Measurements from ENCODE around the gene BCAS3.

BCAS3 gene

DNA sequence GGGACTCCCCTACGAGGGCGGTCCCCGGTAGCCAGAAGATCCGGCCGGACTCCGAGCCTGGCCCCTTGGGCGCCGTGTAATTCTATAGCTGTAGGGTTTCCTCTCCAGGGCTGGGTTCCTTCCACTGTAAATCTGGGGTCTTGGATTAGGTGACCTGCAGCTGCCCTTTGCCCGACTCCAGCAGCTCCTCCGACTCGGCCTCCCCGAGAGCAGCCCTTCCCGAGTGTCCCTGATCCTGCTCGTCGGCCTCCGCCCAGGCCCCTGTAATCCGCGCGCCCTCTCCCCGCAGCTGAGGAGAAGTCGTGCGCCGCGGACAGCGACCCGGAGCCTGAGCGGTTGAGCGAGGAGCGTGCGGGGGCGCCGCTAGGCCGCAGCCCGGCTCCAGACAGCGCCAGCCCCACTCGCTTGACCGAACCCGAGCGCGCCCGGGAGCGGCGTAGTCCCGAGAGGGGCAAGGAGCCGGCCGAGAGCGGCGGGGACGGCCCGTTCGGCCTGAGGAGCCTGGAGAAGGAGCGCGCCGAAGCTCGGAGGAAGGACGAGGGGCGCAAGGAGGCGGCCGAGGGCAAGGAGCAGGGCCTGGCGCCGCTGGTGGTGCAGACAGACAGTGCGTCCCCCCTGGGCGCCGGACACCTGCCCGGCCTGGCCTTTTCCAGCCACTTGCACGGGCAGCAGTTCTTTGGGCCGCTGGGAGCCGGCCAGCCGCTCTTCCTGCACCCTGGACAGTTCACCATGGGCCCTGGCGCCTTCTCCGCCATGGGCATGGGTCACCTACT, 727.4 kb downstream of the BCAS3 start:
- no peak for DNase-seq

GRCh38 chr17:61405686-61406536, 728.3 kb downstream of the BCAS3 start:
- DNase-seq, result no peak

DNA sequence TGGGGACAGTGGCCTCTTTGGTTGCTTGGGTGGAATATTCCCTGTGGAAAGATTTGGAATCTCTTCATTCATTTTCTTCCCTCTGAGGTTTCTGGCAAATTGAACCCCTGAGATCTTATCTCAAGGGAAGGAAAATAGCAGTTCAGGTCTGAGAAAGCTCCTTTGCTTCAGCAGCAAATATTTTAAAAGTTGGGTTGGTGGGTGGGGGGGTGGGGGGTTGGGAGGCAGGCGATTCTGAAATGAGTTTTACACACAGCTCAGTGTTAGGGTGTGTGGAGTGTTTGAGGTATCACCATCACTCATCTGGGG, 728.8 kb downstream of the BCAS3 start:
- no peak for DNase-seq

- DNase-seq, result no peak
Measured at GRCh38 chr17:61406971-61407911, 729.6 kb downstream of the BCAS3 start.

DNA sequence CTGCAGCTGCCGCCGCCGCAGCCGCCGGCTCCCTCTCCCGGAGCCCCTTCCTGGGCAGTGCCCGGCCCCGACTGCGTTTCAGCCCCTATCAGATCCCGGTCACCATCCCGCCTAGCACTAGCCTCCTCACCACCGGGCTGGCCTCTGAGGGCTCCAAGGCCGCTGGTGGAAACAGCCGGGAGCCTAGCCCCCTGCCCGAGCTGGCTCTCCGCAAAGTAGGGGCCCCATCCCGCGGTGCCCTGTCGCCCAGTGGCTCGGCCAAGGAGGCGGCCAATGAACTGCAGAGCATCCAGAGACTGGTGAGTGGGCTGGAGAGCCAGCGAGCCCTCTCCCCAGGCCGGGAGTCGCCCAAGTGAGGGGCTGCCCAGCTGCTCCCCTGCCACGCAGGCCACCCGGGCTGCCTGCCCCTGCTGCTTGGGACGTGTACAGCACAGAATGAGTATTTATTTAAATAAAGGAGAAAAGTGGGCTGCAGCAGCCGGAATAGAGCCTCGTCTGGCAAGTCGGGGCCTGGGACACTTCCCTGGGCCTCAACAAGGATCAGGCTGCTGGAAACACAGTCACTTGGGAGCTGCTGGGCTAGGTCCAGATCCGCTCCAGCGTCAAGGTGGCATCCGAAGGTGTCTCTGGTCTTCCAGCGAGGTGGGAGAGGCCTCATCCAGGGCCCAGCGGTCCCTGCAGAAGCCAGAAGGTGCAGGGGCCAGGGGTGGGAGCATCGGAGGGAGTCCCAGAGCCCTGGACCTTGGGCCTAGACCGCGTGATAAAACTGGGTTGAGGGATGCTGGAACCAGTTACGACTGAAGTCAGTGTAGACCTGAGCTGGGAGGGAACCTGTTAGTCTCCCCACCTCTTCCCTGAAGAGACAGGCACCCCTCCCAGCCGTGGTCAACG, 730.7 kb downstream of the BCAS3 start:
- no peak for DNase-seq

DNA sequence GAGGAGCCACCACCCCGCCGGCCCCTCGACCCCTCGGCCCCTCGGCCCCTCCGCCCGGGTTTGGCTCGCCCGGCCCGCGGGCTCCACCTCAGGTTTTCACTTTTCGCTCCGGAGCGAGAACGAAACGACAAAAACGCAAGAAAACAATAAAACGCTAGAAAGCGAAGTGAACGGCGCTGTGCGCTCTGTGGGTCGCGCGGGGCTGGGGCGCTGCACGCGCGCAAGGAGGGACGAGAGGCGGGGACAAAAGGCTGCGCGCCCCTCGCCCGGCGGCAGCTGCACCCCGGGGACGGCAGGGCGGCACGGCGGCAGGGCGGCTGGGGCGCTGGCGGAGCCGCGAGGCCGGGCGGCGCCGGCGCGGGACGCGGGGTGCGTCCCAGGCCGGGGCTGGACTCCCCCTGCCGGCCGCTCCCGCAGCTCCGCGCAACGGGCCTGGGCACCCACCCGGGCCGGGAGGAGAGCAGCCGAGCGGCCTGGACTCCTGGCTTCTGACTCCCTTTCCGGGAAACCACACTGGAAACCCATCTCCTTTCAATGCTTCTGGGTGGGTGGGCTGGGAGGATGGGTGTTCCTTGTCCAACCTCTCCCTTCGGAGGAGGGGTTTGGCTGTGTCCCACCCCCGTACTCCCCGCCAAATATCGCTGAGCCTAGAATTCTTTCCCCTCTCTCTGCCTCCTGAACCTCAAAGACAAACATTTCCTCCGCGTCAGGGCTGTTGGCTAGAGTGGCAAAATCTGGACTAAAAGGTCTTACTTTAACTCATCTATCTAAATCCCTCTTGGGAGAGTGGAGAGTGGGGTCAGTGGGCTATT, 731.9 kb downstream of the BCAS3 start:
- DNase-seq, result peak; percentile 32

DNA sequence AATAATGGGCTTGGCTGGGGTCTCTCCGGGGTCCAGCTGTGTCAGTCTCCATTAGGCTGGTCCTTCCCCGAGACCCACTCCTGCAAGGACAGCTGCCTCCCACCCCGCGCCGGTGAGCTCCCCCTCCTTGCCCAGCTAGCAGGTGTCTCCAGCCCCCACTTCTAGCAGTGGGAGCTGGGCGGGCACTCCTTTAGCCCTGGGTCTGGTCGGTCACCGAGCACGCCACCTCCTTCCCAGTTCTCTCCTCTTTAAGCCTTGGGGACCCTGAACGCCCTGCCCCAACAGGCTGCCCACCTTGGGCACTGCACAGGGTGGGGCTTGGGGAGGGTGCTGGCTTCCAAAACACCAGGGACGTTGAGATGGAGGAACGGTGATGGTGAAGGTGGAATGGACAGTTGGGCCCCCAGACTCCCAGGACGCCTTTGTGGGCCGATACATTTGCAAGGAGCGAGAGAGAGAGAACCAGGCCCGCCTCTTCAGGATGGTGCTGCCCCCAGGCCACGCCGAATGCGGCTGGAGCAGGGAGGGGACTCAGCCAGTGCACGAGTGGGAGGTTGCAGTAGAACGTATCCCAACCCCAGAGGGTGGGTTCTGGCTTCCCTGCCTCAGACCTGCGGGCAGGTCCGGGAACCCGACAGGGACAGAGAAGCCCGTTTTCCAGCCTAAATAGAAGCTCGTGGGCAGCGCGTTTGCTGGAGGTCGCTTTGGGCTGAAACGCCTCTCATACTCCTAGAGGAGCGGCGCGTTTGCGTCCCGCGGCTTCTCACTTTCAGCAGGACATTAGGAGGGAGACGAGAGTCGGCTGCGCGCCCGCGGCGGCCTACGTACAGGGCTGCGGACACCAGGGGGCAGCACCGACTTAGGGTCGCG, 732.7 kb downstream of the BCAS3 start:
- DNase-seq, result no peak

DNA sequence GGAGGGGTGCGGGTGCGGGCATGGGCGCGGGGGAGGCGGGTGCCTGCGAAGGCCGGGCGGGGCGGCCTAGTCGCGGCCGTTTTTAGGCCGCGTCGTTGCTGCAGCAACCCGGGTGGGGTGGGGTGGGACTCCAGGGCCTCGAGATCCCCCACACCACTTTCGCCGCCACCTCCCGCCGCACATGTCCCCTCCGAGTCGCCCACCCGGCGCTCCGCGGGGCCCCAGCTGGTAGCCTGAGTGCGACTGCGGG, 733.3 kb downstream of the BCAS3 start:
- DNase-seq, result no peak

DNA sequence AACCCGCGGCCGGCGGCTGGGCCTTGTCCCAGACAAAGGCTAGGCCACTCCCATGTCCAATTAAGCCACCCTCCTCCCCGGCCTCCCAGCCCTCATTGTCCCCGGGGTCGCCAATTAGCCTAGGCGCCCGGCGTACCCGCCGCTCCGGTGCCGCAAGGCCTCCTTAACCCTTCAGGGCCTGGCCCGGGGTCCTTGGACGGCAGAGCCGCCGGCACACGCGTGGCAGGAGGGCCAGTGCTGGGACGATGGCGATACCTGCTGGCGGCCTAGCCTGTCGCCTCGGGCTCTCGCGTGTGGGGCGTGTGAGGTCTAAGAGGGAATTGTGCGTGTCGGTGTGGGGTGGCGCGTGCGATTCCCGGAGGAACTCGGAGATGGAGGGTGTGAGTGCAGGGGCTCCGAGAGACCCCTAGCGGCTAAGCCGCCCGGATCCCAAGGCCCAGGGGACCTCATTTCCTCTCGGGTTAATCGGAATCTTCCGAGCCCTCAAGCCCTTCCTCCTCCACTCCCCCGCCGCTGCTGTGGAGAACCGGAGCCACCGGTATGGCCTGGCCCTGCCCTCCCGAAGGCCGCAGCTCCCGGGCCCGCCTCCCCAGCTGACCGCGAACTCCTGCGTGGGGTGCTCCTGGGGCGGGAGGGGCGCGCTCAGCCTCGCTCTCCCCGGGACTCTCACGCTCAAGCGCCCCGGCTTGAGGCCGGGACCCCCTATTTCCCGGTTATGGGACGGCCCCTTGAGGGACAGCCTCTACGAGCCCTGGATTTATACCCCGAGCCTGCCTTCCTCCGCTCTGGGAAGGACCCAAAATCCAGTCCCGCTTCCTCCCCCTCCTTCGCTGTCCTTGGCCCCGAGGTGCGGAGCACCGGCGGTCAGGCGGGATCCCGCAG, 733.9 kb downstream of the BCAS3 start:
- no peak for DNase-seq

- DNase-seq, result peak; percentile 70
Measured at GRCh38 chr17:61412143-61412859, 734.6 kb downstream of the BCAS3 start.

DNA sequence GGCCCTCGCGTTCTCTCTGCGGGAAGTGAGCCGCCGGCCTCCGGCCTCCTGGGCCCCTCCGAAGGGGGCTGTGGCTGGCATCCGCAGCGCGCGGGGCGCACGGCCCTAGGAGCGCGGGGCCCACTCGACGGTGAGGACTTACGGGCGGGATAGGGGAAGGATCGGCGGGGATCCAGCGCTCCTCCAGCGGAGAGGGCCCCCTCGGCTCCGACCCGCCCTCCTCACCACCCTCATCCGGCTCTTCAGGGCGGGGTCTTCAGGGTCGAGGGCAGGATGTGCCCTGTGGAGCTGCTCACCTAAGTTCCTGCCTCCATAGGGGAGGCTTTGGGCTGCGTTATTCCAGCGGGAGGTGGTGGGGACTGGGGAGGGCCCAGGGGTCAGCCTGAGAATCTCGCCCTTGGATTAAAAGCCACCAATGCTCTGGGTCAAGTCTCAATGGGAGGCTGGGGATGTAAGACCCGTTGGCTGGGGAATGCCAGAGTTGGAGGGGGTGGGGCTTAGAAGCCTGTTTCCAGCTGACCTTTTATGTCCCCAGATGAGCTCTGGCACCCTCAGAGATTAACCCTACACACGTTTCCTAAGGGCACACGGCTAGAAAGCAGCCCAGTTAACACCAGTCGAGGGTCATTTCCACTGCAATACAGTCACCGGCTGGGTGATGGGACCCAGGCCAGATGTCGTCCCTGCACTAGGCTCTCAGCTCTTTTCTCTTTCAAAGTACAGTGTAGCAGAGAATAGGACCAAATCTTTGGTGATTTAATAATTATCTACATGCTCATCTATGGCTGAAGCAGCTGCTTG, 735.4 kb downstream of the BCAS3 start:
- no peak for DNase-seq

- no peak for DNase-seq
Measured at GRCh38 chr17:61413661-61414126, 736.0 kb downstream of the BCAS3 start.

DNA sequence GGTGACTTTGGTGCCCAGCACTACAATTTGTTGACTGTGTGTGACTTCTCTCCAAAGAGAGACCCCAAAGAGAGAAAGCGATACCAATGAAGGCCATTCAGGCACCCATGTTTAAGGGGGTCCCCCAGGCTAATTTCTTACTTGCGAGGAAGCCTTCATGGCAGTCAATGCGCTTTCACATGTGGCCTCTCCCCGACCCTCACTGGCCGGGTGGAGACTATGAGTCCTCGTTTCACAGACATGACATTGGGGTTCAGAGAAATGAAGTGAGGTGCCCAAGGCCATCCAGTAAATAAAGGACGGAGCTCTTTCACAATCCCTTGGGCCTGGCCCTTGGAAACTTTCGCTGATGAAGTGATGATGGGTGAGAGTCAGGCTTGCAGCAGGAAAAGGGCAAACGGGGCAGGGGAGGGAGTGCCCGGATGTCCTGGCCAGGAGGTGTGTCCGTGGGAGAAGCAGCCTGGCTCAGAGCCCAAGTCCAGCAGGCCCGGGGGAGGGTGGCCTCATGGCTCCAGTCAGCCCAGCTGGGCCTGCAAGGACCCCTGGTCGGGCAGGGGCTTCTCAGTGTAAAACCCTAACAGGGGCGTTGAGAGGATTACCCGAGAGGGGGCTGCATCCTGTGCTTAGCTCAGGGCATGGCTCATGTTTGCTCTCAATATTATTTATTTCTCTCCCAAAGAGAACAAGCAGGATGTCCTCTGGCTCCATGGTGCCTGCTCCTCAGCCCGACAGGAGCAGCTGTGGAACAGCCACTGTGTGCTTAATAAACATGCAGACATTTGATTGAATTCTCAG, 736.7 kb downstream of the BCAS3 start:
- no peak for DNase-seq

DNA sequence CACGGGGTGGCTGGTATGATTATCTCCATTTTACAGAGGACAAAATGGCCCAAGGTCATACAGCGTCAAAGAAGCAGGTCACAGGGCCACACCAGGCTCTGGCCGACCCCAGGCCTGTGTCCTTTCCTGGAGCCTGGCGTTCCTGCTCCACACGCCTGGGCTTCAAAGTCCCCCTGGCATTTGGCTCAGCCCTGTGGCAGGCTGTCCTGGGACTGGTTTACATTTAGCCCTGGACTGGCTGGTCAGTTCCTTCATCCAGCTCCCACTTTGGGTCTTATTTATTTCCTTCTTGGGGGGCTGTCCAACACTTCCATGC, 737.2 kb downstream of the BCAS3 start:
- DNase-seq, result no peak

DNA sequence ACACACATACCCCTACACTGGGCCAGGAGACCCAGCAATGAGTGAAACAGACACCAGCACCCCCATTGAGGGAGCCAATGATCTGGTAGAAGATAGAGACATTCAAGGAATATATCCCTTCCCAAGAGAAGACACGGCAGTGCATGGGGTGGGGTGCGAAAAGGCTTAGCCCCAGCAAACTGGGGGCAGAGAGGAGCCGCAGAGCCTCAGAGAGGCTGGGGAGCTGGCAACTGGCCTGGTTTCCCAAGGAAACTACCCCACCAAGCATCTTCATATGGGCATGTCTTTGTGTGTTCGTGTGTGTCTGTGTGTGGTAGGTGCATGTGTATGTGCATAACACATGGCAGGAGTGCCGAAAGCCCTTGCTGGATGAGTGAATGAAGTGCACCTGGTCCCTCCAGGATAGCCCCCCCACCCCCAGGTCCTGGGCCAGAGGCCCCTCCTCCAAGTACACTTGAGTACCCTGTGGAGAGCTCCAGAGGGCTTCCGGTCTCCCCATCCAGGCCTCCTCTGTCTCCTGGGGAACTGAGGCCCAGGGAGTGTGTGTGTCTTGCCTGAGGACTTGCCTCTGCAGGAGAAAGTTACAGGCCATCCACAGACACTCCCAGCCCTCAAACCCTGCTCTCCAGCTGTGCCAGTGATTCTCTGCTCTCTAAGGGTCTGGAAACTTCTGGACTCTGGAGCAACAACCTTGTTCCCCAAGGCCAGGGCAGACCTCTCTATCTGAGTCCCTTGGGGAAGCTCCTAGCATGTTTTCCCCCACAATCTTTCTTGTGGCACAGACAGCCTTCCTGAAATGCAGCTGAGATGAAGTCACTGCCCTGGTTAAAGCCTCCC, 737.9 kb downstream of the BCAS3 start:
- no peak for DNase-seq

GRCh38 chr17:61416211-61416539, 738.5 kb downstream of the BCAS3 start:
- no peak for DNase-seq

All from NCI-H1694 treated with DMSO at 0.1 percent for 48 hours (cell line).